HUES64 (cell line): Measurements from ENCODE around the gene PTS.
"Not testable (repeated sequence)": the region's sequence is repeated elsewhere in the genome, so short reads cannot be mapped to it uniquely, and the experiment has no call there.

Source experiments
- H3K27ac ChIP-seq: 2 replicates; pipeline ENCODE4 v1.7.0; 2013; ENCODE audit warnings: low read depth, low read length, inconsistent platforms
- H3K27me3 ChIP-seq: 2 replicates; pipeline ENCODE4 v1.6.1; 2013; ENCODE audit warnings: mild to moderate bottlenecking, low read length; ENCODE audit not compliant: insufficient read depth
- H3K36me3 ChIP-seq: 2 replicates; pipeline ENCODE4 v1.6.1; 2013; ENCODE audit warnings: mild to moderate bottlenecking, low read length; ENCODE audit not compliant: insufficient read depth
- H3K4me1 ChIP-seq: 2 replicates; pipeline ENCODE4 v1.6.1; 2013; ENCODE audit warnings: mild to moderate bottlenecking, low read length, moderate library complexity; ENCODE audit not compliant: insufficient read depth
- H3K4me3 ChIP-seq: 2 replicates; pipeline ENCODE4 v1.5.1; 2013; ENCODE audit warnings: mild to moderate bottlenecking, low read length, moderate library complexity
- H3K9ac ChIP-seq: 2 replicates; pipeline ENCODE4 v1.6.1; 2013; ENCODE audit warnings: mild to moderate bottlenecking, low read depth, low read length
- H3K9me3 ChIP-seq: 2 replicates; pipeline ENCODE4 v1.6.1; 2013; ENCODE audit warnings: low read depth, low read length; ENCODE audit not compliant: insufficient read depth
- WGBS: fragments of 150-250, 120-280 bp; methylation state at CpG from one replicate; pipeline ENCODE4 v1.1.7; 2013; ENCODE audit warnings: missing lambda C conversion rate; 5-methylcytosine and 5-hydroxymethylcytosine counted together

The PTS gene

DNA sequence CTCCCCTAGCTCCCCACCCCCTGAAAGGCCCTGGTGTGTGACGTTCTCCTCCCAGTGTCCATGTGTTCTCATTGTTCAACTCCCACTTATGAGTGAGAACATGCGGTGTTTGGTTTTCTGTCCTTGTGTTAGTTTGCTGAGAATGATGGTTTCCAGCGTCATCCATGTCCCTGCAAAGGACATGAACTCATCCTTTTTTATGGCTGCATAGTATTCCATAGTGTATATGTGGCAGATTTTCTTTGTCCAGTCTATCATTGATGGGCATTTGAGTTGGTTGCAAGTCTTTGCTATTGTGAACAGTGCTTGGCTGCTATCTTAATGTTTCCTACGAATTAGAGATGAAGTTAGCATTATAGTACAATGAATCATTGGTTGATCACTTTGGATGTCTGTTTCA lies 27.1 kb upstream of the PTS start:
- H3K27ac ChIP-seq, H3K4me1 ChIP-seq, H3K4me3 ChIP-seq, H3K27me3 ChIP-seq, H3K9ac ChIP-seq, H3K9me3 ChIP-seq, H3K36me3 ChIP-seq: not testable (repeated sequence)
- 75% methylated on average over 3 of the region's 4 CpGs for WGBS

DNA sequence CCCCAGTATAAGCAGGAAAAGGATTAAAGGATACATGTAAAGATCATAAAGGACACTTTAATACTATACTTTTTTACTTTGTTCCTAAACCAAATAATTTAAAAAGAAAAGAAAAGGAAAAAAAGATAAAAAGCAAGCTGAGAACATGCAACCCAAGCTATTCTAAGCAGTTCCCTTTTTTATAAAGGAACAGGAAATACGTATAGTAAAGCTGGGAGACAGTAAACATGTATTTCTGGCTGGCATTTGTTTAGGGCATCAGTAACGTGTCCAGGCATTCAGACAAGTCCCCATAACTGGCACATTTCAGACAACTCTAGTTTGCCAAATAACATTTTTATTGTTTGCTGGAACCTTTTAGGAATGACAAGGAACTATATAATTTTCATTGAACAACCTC lies 26.0 kb upstream of the PTS start:
- Histone ChIP-seq H3K9ac (no peak overlapping the region), H3K27ac (no peak overlapping the region), H3K27me3 (no peaks in the 10 kb centered on the region), H3K36me3 (no peaks in the 10 kb centered on the region), H3K4me3 (no peak overlapping the region), H3K9me3 (no peaks in the 10 kb centered on the region), H3K4me1 (no peaks in the 10 kb centered on the region)
- 39% methylated on average over 2 of the region's 2 CpGs for WGBS

- no peak overlapping the region for H3K9ac ChIP-seq
- H3K4me1 ChIP-seq = no peaks in the 10 kb centered on the region
- no peaks in the 10 kb centered on the region for H3K36me3 ChIP-seq
- no peak overlapping the region for H3K4me3 ChIP-seq
- no peak overlapping the region for H3K27ac ChIP-seq
- H3K9me3 ChIP-seq = no peaks in the 10 kb centered on the region
- no peaks in the 10 kb centered on the region for H3K27me3 ChIP-seq
- WGBS = 92% methylated on average over 23 of the region's 23 CpGs
Measured at GRCh38 chr11:112206071-112206470, 20.2 kb upstream of the PTS start.

GRCh38 chr11:112210890-112211289 lies 15.3 kb upstream of the PTS start:
- Histone ChIP-seq H3K4me1 (no peaks in the 10 kb centered on the region), H3K36me3 (no peaks in the 10 kb centered on the region)
- WGBS = no CpG with 5 or more reads among the region's 1 CpG

DNA sequence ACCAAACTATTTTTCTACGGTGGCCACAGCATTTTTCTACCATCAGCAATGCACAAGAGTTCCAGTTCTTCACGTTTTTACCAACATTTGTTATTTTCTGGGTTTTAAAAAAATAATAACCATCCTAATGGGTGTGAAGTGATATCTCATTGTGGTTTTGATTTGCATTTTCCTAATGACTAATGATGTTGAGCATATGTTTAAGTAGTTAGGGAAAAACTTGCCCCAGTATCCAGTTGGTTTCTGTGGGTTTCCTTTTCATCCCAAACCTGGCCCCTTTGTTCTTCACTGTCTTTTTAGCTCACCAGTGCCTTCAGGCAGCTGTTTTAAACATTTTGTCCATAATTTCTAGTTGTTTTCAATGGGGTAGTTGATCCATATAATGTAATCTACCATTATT lies 14.7 kb upstream of the PTS start:
- H3K4me1 ChIP-seq = no peaks in the 10 kb centered on the region
- no peak overlapping the region for H3K27ac ChIP-seq
- H3K9ac ChIP-seq = no peak overlapping the region
- no peaks in the 10 kb centered on the region for H3K36me3 ChIP-seq
- no peaks in the 10 kb centered on the region for H3K9me3 ChIP-seq
- H3K27me3 ChIP-seq = no peaks in the 10 kb centered on the region
- WGBS = 51% methylated on average over 2 of the region's 2 CpGs
- H3K4me3 ChIP-seq = no peak overlapping the region

More at GRCh38 chr11:112210890-112211289, 15.3 kb upstream of the PTS start:
- Histone ChIP-seq H3K9ac (no peak overlapping the region), H3K27me3 (no peaks in the 10 kb centered on the region), H3K9me3 (no peaks in the 10 kb centered on the region), H3K27ac (no peak overlapping the region), H3K4me3 (no peak overlapping the region)

DNA sequence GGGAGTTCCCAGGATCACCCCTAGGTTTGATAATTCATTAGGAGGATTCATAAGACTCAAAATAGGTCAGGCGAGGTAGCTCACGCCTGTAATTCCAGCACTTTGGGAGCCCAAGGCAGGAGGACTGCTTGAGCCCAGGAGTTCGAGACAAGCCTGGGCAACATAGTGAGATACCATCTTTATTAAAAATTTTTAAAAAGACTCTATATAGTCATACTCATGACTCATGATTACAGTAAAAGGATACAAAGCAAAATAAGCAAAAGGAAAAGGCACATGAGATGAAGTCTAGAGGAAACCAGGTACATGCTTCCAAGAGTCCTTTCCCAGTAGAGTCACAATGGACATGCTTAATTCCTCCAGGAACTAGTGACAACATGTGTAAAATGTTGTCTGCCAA lies 13.9 kb upstream of the PTS start:
- WGBS = 87% methylated on average over 3 of the region's 3 CpGs
- Histone ChIP-seq H3K36me3 (no peaks in the 10 kb centered on the region), H3K9me3 (no peaks in the 10 kb centered on the region), H3K4me1 (no peaks in the 10 kb centered on the region), H3K27ac (no peak overlapping the region), H3K4me3 (no peak overlapping the region), H3K9ac (no peak overlapping the region), H3K27me3 (no peaks in the 10 kb centered on the region)

- Histone ChIP-seq H3K36me3 (no peaks in the 10 kb centered on the region), H3K27me3 (no peaks in the 10 kb centered on the region), H3K9ac (no peak overlapping the region), H3K4me1 (no peaks in the 10 kb centered on the region), H3K9me3 (no peaks in the 10 kb centered on the region), H3K4me3 (no peak overlapping the region), H3K27ac (no peak overlapping the region)
Measured at GRCh38 chr11:112212710-112213109, 13.5 kb upstream of the PTS start.

DNA sequence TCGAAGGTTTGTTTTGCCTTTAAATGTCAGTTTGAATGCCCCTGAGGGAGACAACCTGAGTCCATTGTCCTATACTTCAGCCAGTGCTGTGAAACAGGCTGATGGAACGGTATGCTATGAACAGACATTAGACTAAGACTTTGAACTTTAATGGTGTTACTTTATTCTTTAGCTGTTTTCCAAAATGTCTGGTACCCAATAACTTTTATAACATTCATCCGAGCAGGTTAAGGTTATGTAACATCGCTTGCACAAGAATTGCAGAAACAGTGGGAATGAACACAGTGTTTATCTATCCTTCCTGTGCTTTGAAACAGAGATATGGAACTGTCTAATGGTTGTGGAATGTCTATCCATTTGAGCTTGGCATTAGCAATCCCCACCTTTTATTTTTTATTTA lies 12.5 kb upstream of the PTS start:
- H3K27me3 ChIP-seq = no peaks in the 10 kb centered on the region
- H3K9ac ChIP-seq = no peak overlapping the region
- no peaks in the 10 kb centered on the region for H3K36me3 ChIP-seq
- H3K4me1 ChIP-seq = no peaks in the 10 kb centered on the region
- 96% methylated on average over 4 of the region's 4 CpGs for WGBS
- no peak overlapping the region for H3K4me3 ChIP-seq
- no peak overlapping the region for H3K27ac ChIP-seq
- no peaks in the 10 kb centered on the region for H3K9me3 ChIP-seq

DNA sequence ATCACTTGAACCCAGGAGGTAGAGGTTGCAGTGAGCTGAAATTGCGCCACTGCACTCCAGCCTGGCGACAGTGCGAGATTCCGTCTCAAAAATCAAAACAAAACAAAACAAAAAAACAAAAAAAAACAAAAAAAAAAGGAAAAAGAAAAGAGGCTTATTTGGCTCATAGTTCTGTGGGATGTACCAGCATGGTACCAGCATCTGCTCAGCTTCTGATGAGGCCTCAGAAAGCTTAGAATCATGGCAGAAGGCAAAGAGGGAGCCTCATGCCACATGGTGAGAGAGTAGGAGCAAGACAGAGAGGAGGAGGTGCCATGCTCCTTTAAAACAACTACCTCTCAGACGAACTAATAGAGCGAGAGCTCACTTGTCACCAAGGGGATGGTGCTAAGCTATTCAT lies 10.6 kb upstream of the PTS start:
- H3K9ac ChIP-seq = no peak overlapping the region
- H3K27me3 ChIP-seq = no peaks in the 10 kb centered on the region
- WGBS = 86% methylated on average over 3 of the region's 6 CpGs
- no peak overlapping the region for H3K27ac ChIP-seq
- no peaks in the 10 kb centered on the region for H3K4me1 ChIP-seq
- H3K36me3 ChIP-seq = no peaks in the 10 kb centered on the region
- no peaks in the 10 kb centered on the region for H3K9me3 ChIP-seq
- no peak overlapping the region for H3K4me3 ChIP-seq

- WGBS = 95% methylated on average over 1 of the region's 1 CpG
- Histone ChIP-seq H3K27ac (no peak overlapping the region), H3K9me3 (no peaks in the 10 kb centered on the region), H3K4me3 (no peak overlapping the region), H3K36me3 (no peaks in the 10 kb centered on the region), H3K27me3 (no peaks in the 10 kb centered on the region), H3K9ac (no peak overlapping the region), H3K4me1 (no peaks in the 10 kb centered on the region)
Measured at GRCh38 chr11:112216561-112217105, 9.6 kb upstream of the PTS start.

- H3K9ac ChIP-seq = no peak overlapping the region
Measured at GRCh38 chr11:112219476-112220232, 6.6 kb upstream of the PTS start.

More at GRCh38 chr11:112219476-112220232, 6.6 kb upstream of the PTS start:
- Histone ChIP-seq H3K9me3 (no peaks in the 10 kb centered on the region), H3K4me1 (no peaks in the 10 kb centered on the region), H3K27me3 (peaks cover 9% of the 10 kb centered on the region; the same call in 1 of the 2 replicates), H3K27ac (no peak overlapping the region), H3K36me3 (no peaks in the 10 kb centered on the region), H3K4me3 (no peak overlapping the region)
- WGBS = 46% methylated on average over 7 of the region's 7 CpGs
